ENCODE measurements around the gene TGM2.

The TGM2 gene

GRCh38 chr20:38089500-38089899, 75.6 kb downstream of the TGM2 start:
- DNase-seq, result no peak

DNA sequence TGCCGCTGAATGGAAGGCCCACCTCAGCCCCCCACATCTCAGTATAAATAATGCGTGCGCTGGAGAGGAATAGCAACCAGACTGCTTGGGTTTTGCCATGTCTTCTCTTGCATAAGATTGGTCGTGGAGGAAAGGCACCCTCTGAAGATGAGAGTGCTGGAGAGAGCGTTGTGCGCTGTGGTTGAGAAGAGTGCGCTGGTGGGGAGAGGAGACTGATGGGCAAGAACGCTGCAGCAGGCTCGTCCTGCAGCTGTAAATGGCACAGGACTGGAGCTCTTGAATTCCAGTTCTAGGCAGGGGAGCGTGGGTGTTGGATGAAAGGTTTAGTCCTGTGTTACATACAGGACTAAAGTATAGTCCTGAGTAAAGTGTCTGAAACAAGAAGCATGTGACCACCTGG, 80.0 kb downstream of the TGM2 start:
- no peak for DNase-seq

GRCh38 chr20:38084425-38084951, 80.6 kb downstream of the TGM2 start:
- no peak for DNase-seq

GRCh38 chr20:38083338-38084048, 81.6 kb downstream of the TGM2 start:
- DNase-seq, result no peak

DNA sequence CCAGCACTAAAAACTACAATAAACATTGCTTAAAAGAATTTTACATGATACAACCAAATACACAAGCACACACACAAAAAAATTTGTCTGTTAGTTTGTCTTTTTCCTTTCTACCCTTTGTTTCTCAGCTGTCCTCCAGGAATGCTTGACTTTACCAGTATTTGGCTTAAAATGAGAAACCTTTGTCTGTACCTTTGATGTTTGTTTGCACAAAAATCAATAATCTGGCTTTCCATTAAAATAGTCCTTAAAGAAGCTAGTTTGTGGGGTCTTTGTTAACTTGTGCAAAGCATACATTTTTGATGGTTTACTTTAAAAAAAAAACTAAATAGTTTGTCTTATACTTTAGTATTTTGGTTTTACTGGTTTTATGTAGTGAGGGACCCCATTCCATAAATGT, 82.2 kb downstream of the TGM2 start:
- DNase-seq, result no peak

GRCh38 chr20:38081575-38081974, 83.5 kb downstream of the TGM2 start:
- DNase-seq, result no peak

DNA sequence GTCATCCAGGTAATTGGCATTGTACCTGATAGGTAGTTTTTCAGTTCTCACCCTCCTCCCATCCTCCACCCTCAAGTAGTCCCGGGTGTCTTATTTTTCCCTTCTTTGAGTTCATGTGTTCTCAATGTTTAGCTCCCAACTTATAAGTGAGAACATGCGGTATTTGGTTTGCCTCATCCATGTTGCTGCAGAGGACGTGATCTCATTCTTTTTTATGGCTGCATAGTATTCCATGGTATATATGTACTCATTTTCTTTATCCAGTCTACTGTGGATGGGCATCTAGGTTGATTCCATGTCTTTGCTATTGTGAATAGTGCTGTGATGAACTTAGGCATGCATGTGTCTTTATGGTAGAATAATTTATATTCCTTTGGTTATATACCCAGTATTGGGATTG, 85.7 kb downstream of the TGM2 start:
- DNase-seq, result no peak

DNA sequence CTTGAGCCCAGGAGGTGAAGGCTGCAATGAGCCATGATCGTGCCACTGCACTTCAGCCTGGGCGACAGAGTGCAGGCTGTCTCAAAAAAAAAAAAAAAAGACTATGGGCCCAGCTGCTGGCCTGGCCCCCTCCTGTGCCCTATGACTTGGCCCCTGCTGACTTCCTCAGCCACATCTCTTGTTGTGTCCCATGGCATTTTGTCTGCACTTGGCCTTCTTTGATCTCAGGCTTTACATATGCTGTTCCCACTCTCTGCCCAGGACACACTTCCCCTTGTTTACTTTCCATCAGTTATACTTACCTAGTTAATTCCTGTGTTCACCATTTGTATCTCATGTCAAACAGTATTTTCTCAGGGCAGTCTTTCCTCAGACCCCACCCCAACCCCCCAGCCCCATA, 87.0 kb downstream of the TGM2 start:
- DNase-seq, result no peak
